NCI-H748 treated with DMSO at 0.1 percent for 48 hours (cell line): ENCODE results near the gene PI4KB.
"Not testable (repeated sequence)": the region's sequence is repeated elsewhere in the genome, so short reads cannot be mapped to it uniquely, and the experiment has no call there.

Source experiments
- DNase-seq: peaks from one replicate; lab custom pipeline; 2025; lab: John Stamatoyannopoulos, UW

Gene PI4KB

GRCh38 chr1:151281225-151281968 lies 45.8 kb downstream of the PI4KB start:
- peak; percentile 91 for DNase-seq

GRCh38 chr1:151277249-151277648 lies 50.0 kb downstream of the PI4KB start:
- DNase-seq, result no peak

GRCh38 chr1:151275341-151275740 lies 51.9 kb downstream of the PI4KB start:
- not testable (repeated sequence) for DNase-seq

GRCh38 chr1:151273924-151274466 lies 53.2 kb downstream of the PI4KB start:
- no peak for DNase-seq

GRCh38 chr1:151267760-151268159 lies 59.5 kb downstream of the PI4KB start:
- DNase-seq, result no peak

- DNase-seq, result no peak
These were observed 60.4 kb downstream of the PI4KB start for GRCh38 chr1:151266821-151267220.

GRCh38 chr1:151266315-151266714 lies 60.9 kb downstream of the PI4KB start:
- DNase-seq, result no peak

- no peak for DNase-seq
These were observed 61.6 kb downstream of the PI4KB start for GRCh38 chr1:151265446-151266236.

- DNase-seq, result no peak
These were observed 67.9 kb downstream of the PI4KB start for GRCh38 chr1:151259351-151259750.

- DNase-seq, result no peak
These were observed 71.8 kb downstream of the PI4KB start for GRCh38 chr1:151255381-151255780.

- peak; percentile 96 for DNase-seq
These were observed 72.7 kb downstream of the PI4KB start, which contains the start of gene PSMD4 for GRCh38 chr1:151254217-151255213. Gene PSMD4, plus strand, starts transcription at chr1:151254734. Its CDS starts 49 bp downstream, at chr1:151254783.

GRCh38 chr1:151251656-151252470 lies 75.4 kb downstream of the PI4KB start:
- peak; percentile 85 for DNase-seq

- DNase-seq, result no peak
These were observed 80.4 kb downstream of the PI4KB start for GRCh38 chr1:151246786-151247185.

- DNase-seq, result no peak
These were observed 83.5 kb downstream of the PI4KB start for GRCh38 chr1:151243683-151244216.

GRCh38 chr1:151242442-151242841 lies 84.8 kb downstream of the PI4KB start:
- DNase-seq, result no peak
